ENCODE measurements around the gene FHOD3.

The FHOD3 gene

DNA sequence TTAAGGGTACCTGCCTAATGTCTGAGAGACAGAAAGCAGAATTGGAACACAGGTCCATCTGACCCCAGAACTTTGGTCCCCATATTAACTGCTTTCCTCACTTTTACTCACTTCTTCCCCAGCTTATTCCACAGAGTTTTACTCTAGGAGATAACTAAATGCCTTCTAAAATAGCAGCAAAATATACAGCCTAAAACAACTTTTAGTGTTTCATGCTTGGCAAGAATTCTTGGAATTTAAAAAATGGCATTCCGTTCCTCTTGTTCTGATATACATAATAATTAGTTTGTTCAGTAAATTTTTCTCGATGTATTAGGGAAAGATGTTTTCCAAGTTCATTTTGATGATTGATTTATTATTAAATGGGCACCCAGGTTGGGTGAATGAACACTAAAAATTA is 151.9 kb downstream of the FHOD3 start:
- DNase-seq = no peak
- no peak overlapping the region for H3K4me2 ChIP-seq (ENCODE audit: low read depth, low read length)
- no peaks in the 10 kb centered on the region for H3F3A ChIP-seq (ENCODE audit: insufficient read depth, low read length)
- no peaks in the 10 kb centered on the region for H4K20me1 ChIP-seq (ENCODE audit: insufficient read depth, low read length)
- no peak overlapping the region for H3K27ac ChIP-seq (ENCODE audit: low read length)
- H3K79me2 ChIP-seq (ENCODE audit: low read length) = no peaks in the 10 kb centered on the region
- no peak overlapping the region for H3K9ac ChIP-seq (ENCODE audit: low read length)
- H3K36me3 ChIP-seq (replicated peaks; ENCODE audit: insufficient read depth, low read length) = no peaks in the 10 kb centered on the region
- H2AFZ ChIP-seq (ENCODE audit: low read length) = no peak overlapping the region
- H3K9me2 ChIP-seq (replicated peaks; ENCODE audit: insufficient read depth, low read length) = no peaks in the 10 kb centered on the region
- no peak overlapping the region for H3K4me3 ChIP-seq (ENCODE audit: low read length)
- no peaks in the 10 kb centered on the region for H3K4me1 ChIP-seq (ENCODE audit: low read length)
- H3K27me3 ChIP-seq (replicated peaks; ENCODE audit: insufficient read depth, low read length) = no peaks in the 10 kb centered on the region
- H3K9me3 ChIP-seq (replicated peaks; ENCODE audit: insufficient read depth, low read length) = no peaks in the 10 kb centered on the region
- TF ChIP-seq, protein P1, sequence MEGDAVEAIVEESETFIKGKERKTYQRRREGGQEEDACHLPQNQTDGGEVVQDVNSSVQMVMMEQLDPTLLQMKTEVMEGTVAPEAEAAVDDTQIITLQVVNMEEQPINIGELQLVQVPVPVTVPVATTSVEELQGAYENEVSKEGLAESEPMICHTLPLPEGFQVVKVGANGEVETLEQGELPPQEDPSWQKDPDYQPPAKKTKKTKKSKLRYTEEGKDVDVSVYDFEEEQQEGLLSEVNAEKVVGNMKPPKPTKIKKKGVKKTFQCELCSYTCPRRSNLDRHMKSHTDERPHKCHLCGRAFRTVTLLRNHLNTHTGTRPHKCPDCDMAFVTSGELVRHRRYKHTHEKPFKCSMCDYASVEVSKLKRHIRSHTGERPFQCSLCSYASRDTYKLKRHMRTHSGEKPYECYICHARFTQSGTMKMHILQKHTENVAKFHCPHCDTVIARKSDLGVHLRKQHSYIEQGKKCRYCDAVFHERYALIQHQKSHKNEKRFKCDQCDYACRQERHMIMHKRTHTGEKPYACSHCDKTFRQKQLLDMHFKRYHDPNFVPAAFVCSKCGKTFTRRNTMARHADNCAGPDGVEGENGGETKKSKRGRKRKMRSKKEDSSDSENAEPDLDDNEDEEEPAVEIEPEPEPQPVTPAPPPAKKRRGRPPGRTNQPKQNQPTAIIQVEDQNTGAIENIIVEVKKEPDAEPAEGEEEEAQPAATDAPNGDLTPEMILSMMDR (IDR thresholded peaks at IDR 0.05; ENCODE audit: low read length) = no peak
- no peak for TF ChIP-seq EZH2phosphoT487 (IDR thresholded peaks at IDR 0.05; ENCODE audit: low read length)
- TF ChIP-seq EZH2 (optimal IDR thresholded peaks at IDR 0.05; ENCODE audit: low read depth, low read length) = no peak

DNA sequence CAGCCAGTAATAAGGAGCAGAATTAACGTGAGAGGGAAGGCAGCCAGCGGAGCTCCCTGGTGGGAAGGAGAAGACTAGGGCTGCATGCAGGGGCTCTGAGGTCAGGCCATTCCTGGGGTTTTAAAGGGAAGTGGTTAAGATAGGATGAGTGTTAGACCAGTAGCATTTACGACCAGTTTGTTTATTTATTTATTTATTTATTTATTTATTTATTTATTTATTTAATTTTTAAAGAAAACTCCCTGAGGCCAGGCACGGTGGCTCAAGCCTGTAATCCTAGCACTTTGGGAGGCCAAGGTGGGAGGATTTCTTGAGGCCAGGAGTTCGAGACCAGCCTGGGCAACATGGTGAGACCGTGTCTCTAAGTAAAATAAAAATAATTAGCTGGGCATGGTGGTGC is 152.8 kb downstream of the FHOD3 start:
- TF ChIP-seq, protein P1 (IDR thresholded peaks at IDR 0.05; ENCODE audit: low read length) = no peak
- TF ChIP-seq EZH2 (optimal IDR thresholded peaks at IDR 0.05; ENCODE audit: low read depth, low read length) (no peak), EZH2phosphoT487 (IDR thresholded peaks at IDR 0.05; ENCODE audit: low read length) (no peak)
- H3K79me2 ChIP-seq (ENCODE audit: low read length) = no peaks in the 10 kb centered on the region
- H3K4me2 ChIP-seq (ENCODE audit: low read depth, low read length) = no peak overlapping the region

DNA sequence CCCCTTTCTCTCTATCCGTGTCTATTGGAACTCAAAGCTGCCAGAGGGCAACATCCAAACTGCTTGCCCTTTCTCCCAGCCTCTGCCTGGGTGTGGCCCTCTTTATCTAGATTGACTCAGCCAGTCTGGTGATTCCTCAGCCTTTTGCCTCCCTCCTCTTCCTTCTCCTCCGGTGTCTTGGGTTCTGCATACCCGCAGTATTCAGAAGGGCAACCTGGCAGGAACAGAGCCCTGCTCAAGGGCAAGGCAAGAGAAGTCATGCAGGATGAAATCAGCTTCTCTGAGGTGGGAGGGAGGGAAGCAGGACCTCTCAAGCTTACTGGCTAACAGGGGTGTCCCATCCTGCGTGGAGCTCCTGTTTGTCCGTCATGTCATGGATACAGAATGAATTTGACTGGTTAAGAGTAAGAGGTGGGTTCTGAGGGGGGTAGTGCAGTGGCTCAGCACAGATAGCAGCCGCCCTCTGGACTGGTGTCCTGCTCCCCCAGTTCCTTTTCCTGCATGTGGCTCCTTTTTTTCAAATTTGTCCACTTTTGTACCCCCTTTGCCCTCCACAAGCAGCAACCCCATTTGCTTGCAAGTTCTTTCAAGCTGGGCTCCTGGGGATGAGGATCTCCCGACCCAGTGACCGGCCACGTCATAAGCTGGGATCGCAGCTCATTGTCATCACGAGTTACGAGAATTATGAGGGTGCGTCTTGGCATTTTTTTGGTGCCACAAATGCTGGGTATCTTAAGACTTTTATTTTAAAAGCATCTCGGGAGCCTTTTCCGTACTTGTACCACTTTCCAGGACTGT is 154.1 kb downstream of the FHOD3 start:
- TF ChIP-seq EZH2 (optimal IDR thresholded peaks at IDR 0.05; ENCODE audit: low read depth, low read length) (no peak), EZH2phosphoT487 (IDR thresholded peaks at IDR 0.05; ENCODE audit: low read length) (no peak)
- TF ChIP-seq, protein P1 (IDR thresholded peaks at IDR 0.05; ENCODE audit: low read length) = no peak
- no peaks in the 10 kb centered on the region for H3F3A ChIP-seq (ENCODE audit: insufficient read depth, low read length)
- no peak for DNase-seq
- no peak overlapping the region for H3K9ac ChIP-seq (ENCODE audit: low read length)
- no peaks in the 10 kb centered on the region for H3K9me2 ChIP-seq (replicated peaks; ENCODE audit: insufficient read depth, low read length)
- H3K27ac ChIP-seq (ENCODE audit: low read length) = no peak overlapping the region
- H3K4me3 ChIP-seq (ENCODE audit: low read length) = no peak overlapping the region
- no peak overlapping the region for H2AFZ ChIP-seq (ENCODE audit: low read length)
- no peak overlapping the region for H3K4me2 ChIP-seq (ENCODE audit: low read depth, low read length)
- H4K20me1 ChIP-seq (ENCODE audit: insufficient read depth, low read length) = no peaks in the 10 kb centered on the region
- no peaks in the 10 kb centered on the region for H3K9me3 ChIP-seq (replicated peaks; ENCODE audit: insufficient read depth, low read length)
- H3K27me3 ChIP-seq (replicated peaks; ENCODE audit: insufficient read depth, low read length) = no peaks in the 10 kb centered on the region
- H3K79me2 ChIP-seq (ENCODE audit: low read length) = no peaks in the 10 kb centered on the region
- no peaks in the 10 kb centered on the region for H3K36me3 ChIP-seq (replicated peaks; ENCODE audit: insufficient read depth, low read length)
- H3K4me1 ChIP-seq (ENCODE audit: low read length) = no peaks in the 10 kb centered on the region

More for the DNA sequence above, 152.8 kb downstream of the FHOD3 start:
- Histone ChIP-seq H3K9ac (ENCODE audit: low read length) (no peak overlapping the region), H3K9me2 (replicated peaks; ENCODE audit: insufficient read depth, low read length) (no peaks in the 10 kb centered on the region), H3F3A (ENCODE audit: insufficient read depth, low read length) (no peaks in the 10 kb centered on the region), H3K27me3 (replicated peaks; ENCODE audit: insufficient read depth, low read length) (no peaks in the 10 kb centered on the region), H3K4me3 (ENCODE audit: low read length) (no peak overlapping the region), H3K4me1 (ENCODE audit: low read length) (no peaks in the 10 kb centered on the region), H4K20me1 (ENCODE audit: insufficient read depth, low read length) (no peaks in the 10 kb centered on the region), H2AFZ (ENCODE audit: low read length) (no peak overlapping the region), H3K27ac (ENCODE audit: low read length) (no peak overlapping the region), H3K9me3 (replicated peaks; ENCODE audit: insufficient read depth, low read length) (no peaks in the 10 kb centered on the region), H3K36me3 (replicated peaks; ENCODE audit: insufficient read depth, low read length) (no peaks in the 10 kb centered on the region)
- no peak for DNase-seq

All from MM.1S (cell line).